Medulla oblongata (tissue), 1 donor: ENCODE results near the gene VSTM4.
A peak's percentile ranks its signal among the peaks of the same experiment; 100 is the strongest.

Experiments used
- DNase-seq: peaks from one replicate; pipeline ENCODE4 v3.0.0-alpha.2; 2015; ENCODE audit errors: extremely low spot score

Gene VSTM4

DNA sequence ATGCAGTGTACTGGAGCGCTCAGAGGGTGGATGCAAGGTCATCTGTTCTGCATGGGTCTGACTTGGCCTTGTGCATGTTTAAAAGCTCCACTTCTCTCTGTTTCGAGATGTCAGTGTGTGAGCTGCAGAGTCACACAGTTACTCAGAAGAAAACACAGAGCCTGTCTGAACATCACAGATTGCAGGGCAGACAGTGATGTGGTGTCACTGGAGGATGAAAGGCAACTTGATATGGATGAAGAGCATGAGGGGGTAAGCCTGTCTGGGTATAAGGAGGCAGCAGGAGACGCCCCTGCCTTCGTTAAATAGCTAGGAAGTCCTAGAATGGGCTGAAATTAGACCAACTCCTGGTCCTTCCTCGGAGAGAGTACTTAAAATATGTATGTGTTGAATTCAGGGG is 108.2 kb downstream of the VSTM4 start:
- DNase-seq, result no peak

DNA sequence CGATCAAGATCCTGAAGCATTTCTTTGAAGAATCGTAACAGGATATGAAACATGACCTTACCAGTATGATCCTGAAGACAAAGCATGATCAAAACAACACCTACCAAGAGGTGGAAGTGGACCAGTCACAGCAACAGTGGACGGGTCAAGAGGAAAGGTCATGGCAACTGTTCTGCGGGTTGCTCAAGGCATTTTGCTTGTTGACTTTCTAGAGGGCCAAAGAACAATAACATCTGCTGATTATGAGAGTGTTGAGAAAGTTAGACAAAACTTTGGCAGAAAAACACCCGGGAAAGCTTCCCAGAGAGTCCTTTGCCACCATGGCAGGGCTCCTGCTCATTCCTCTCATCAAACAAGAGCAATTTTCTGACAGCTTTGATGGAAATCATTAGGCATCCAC is 110.1 kb downstream of the VSTM4 start:
- DNase-seq, result no peak

DNA sequence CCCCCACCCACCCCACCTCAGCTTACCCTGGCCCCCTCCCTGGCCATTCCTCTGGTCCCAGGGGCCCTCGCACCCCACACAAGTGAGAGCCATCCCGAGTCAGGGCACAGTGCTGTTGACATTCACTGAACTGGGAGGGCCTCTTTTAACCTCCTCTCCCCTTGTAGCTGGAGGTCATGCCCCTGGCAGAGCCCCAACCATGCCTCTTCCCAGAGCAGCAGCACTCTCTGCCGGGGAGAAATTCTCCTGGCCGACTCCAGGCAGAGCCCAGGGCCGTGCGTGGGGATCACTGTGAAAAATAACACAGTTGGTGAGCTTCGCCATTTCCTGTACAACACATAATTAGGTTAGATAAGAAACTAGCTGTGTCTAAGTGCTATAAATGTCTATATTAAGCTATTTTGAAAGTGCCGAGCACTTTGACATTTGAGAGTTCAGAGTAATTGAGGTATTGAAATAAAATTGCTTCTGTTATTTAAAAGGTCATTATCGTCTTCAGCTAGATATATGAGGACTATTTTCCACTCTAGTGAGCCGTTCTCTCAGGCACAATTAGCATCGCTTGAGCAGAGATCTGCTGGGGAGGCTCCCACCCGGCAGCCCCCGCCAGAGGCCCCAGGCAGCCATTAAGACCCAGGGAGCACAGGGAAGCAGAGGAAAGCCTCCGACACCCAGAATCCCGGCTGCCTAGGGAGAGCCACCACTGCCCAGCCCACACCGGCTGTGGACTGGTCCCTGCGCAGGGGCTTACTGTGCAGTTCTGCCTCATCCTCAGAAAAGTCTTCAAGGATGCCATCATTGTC is 113.3 kb downstream of the VSTM4 start:
- no peak for DNase-seq

DNA sequence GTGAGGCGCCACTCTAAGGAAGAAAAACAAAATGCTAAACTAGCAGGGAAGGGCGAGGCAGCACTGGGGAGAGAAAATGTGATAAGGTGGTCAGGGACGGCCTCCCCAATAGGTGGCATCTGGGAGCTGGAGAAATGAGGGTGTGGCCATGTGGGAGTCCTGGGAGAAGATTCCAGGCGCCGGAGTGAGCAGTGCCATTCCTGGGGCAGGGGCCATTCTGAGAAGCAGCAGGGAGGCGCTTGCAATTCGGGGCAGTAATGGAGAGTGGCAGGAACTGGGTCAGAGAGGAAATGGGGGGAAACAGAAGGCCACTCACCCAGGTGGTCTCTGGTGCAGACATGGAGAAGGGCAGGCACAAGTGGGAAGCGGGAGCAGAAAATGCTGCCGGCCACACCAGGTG is 113.9 kb downstream of the VSTM4 start:
- DNase-seq, result no peak

DNA sequence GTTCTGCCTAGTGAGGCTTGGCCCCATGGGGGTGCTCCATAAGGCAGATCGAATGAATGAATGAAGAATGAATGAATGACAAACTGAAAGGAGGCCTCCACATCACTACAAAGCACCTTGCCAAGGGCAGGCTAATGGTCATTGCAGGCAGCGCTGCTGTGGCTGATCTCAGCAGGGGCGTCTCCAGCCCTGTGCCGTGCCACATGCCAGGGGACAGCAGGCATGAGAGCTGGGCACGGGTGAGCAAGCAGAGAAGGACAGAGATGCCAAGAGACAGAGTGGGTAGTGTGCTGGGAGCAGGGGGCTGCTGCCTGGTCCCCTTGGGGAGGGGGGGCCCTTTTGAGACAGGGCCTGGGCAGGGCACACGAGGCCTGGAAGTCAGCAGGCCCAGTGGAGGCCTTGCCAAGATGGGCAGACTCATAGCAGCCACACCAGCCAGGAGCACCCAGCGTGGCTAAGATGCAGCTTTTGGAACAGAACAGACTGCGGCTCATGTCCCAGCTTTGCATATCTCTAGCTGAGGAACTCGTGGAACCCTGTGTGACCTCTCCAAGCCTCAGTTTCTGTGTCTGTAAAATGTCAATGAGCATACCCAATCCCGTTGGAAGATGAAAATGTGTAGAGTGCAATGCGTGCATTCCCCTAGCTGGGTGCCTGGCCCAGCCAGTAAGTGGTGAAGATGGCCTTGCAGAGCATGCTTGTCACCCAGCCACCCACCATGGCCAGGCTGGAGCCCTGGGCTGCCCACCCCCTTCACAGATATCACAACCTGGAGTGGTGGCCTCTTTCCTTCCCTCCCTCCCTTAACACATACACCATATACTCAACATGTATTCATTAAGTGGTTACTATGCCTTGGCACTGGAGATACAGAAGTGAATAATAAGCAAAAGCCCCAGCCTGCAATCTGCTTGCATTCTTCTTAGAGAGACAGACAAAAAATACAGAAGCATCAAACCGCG is 114.6 kb downstream of the VSTM4 start:
- no peak for DNase-seq

DNA sequence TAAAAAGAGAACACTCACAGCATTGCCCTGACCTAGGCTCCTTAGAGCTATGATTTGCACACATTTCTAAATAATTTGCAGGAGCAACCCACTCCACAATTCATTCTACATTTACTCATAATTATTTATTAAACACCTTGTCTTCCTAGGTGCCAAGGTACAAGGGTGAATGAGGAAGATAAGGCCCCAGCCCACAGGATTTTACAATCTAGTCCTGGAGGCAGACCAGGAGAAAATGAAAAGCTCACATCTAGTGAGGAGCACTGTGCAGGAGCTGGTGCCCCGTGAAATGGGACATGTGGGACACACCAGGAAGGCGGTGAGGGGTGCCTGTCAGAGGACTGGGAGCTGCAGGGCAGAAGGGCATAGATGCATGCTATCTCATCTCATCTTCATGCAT is 116.0 kb downstream of the VSTM4 start:
- DNase-seq, result no peak

DNA sequence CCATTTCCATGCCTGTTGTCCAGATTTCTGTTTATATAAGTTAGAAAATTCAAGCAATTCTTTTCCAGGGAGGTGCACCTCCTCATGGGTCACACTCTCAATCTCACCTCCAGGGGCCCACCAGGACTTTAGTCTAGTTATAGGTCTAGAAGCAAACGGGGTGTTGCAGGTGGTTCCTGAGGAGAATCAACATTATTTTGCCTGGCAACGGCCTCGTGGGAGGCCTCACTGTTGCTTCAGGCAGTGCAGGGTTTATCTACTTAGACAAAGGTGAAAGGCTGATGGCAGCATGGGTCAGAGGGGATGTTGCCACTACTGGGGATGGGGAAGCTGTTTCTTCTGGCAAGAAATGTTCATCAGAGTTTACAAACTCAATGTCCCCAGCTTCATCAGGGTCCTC is 119.0 kb downstream of the VSTM4 start:
- DNase-seq, result no peak

DNA sequence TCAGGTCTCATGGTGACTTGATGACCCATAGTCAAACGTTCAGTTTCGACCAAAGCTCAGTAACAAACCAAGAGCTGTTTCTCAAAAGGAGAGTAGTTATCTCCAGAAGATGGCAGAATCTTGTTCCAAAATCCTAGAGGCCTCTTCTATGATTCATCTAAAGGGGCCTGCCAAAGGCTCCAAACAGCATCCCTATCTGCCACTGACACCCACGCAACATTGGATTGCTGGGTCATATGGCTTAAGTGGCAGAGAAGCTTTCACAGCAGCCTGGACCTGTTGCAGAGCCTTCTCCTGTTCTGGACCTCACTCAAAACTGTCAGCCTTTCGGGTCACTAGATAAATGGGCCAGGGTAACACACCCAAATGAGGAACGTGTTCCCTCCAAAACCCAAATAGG is 121.7 kb downstream of the VSTM4 start:
- no peak for DNase-seq

DNA sequence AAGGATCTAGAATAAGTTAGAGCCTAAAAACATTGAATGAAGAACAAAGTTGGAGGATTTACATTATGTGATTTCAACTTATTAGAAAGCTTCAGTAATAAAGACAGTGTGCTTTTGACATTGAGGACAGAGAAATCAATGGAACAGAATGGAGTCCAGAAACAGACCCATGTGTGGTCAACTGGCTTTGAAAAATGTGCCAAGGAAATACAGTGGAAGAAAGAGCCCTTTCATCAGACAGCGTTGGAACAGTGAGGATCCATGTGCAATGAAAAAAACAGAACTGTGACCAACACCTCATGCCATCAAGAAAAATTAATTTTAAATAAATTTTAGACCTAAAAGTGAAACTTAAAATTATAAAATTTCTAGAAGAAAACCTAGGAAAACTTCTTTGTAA is 125.1 kb downstream of the VSTM4 start:
- peak; percentile 73 for DNase-seq

DNA sequence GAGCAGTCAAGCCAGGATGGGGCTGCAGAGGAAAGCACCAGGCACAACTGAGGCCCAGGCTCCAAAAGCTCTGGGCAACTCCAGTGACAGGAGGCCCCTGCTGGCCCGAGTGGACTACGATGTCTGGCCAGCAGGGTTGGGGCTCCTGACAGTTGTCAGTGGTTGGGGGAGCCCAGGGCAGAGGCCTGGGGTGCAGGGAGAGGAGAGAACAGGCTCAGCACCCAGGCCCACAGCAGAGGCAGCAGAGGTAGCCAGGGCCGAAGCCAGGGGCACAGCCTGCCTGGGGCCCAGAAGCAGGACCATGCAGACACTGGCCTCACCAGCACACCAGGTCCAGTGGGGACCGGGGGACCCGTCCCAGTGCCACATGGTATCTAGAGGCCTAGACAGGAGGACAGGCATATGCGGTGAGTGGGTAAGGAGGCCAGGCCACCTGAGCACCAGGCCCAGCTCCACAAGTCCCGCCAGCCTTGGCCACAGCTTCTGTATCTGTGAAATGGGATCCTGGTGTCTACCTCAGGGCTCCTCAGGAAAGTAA is 129.6 kb downstream of the VSTM4 start:
- no peak for DNase-seq

DNA sequence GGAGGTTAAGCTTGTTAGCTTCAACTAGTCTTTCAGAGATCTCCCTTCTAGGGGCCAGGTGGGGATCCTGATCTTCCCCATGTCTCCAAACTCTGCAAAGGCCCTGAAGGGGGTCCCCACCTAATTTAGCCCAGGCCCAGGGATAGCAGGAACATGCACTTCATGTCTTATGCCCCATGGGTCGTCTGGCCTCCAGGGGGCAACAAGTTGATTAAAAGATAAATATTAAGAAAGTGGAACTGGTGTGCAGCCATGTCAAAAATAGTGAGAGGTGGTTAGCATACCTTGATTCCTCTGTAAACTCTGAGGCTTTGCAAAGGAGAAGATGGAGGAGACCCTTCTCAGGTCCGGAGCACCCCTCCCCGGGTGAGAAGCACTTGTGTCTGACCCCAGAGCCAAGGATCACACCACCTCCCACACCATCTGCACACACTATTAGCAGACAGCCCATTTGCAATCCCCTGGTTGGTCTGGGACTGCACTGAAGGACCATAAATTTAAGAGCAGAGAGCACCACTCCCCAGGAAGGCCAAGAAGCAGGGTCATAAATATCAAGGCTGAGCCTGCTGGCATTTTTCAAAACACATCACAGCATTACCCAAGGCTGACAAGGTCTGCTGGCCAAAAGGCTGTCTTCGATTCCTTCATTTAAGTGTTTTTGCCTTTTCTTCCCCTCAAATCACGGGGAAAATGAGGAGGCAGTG is 131.5 kb downstream of the VSTM4 start:
- no peak for DNase-seq

DNA sequence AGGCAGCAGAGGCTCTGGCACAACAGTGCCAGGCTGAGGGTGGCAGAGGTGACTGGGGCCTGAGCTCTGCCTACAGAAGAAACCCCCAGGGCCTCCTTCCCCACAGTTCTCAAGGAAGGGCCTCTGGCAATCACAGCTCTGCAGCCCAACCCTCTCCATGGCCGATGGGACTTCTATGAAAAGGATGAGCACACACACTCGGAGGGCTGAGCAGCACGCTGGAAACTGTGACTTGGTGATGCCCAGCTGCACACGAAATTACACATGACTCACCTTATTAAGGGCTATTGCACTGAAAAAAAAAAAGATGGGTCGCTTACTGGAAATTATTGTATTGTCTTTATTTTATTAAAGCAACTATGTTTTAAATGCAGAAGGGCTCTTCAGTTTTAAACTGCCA is 132.7 kb downstream of the VSTM4 start:
- no peak for DNase-seq

DNA sequence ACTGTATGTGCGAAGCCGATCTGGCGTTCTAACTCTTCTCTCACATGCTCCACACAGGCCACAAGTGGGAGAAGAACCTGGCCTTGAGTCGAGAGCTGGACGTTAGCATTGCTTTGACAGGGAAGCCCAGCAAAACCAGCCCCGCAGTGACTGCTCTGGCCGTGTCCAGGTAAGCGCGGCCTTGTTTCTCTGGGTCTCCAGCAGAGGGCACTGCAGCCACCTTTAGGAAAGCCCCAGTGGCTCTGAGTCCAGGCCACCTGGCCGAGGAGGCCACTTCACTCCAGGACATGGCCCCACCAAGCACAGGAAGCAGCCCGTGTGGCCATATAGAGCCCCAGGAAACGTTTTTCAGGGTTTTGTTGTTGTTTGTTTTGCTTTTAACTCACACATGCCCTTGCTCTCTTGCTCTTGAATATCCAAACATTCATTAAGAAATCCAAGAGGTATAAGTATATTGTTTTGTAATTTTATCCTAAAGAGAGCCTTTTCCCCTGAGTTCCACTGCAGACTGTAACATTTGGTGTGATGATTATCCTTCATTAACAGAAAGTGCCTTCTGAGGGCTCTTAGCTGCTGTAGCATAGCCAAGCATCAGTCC is 133.9 kb downstream of the VSTM4 start:
- peak; percentile 47 for DNase-seq

DNA sequence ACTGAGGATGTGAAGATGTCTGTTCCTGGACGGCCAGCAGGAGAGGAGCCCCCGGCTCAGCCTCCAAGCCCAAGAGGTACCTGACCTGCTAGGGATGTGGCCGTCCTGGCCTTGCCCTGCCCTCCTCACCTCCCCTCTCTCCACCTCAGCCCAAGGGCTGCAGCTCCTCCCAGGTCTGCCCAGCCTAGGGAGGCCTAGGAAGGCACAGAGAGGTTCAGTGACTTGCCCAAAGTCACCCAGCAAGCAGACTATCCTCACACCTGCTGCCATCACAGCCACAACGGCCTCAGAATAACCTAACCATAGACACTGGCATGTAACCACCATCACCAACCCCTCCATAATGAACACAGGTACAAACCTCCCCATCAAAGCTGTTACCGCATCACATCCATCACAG is 137.0 kb downstream of the VSTM4 start:
- DNase-seq, result no peak

DNA sequence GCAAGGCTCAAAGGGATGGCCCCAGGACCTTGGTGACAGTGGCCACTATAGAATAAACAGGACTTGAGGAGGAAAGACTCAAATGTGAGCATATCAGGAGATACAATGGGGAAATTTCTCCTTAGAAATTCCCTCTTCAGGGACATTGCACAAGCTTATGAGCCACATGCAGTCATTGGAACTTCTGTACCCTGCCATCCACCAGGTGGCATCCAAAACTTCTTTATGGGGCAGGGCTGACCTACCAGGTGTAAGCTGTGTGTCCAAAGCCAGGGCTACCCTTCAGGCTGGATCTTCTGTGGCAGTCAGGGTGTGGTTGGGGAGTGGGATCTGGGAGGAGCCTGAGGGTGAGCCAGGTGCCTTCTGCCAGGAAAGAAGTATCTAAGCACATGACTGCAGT is 139.1 kb downstream of the VSTM4 start:
- DNase-seq, result peak; percentile 26

DNA sequence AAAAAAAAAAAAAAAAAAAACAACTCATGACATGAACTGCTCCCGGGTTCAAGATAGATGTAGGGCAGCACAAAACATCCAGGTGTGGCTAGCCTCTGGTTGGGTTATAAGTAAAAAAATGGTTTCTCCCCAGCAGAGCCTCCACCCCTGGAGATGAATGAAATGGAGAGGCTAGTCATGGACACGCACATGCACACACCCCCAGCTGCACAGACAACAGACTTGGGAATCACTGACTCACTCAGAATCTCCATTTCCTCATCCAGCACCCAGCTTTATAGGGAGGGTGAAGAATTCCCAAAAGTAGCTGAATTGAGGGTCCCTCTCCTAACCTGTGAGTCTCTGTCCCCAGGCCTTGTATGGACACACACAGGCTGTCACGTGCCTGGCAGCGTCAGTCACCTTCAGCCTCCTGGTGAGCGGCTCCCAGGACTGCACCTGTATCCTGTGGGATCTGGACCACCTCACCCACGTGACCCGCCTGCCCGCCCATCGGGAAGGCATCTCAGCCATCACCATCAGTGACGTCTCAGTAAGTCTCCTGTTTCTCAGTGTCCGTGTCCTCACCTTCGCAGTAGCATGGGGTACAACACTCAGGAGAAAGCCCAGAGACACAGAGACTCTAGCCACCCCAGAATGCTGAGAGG is 140.7 kb downstream of the VSTM4 start:
- DNase-seq, result no peak

DNA sequence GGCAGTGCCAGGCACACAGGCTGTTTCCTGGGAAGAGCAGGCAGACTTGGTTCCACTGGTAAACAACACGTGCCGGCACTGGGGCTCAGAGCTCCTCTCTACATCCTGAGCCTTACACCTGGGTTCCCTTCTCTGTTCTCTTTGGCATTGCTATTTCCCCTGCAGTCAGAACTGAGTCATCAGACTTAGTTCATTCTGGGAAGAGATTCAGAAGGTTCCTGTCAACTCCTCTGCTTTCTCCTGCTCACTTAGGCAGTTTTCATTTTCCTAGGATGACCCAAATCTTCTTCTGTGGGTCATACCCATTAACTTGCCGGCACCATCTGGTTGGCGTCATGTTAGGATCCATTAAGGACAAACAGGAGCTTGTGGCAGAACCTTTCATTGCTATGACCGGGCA is 142.3 kb downstream of the VSTM4 start:
- no peak for DNase-seq

DNA sequence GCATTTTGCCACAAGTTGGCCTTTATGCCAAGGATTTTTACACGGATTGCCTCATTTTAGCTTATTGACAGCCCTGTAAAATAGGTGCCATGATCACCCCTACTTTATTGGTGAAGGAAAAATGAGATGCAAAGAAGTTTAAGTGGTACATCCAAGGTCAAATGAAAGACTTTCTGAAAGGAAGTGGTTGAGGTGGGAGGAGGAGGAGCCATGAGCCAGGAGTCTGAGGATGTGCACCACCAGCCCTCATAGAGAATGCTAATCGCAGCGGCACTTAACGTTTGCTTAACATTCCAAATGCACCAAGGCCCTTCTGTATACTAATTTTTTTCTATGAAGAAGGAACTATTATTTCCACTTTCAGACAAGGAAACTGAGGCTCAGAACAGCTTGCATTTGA is 144.7 kb downstream of the VSTM4 start:
- DNase-seq, result no peak

DNA sequence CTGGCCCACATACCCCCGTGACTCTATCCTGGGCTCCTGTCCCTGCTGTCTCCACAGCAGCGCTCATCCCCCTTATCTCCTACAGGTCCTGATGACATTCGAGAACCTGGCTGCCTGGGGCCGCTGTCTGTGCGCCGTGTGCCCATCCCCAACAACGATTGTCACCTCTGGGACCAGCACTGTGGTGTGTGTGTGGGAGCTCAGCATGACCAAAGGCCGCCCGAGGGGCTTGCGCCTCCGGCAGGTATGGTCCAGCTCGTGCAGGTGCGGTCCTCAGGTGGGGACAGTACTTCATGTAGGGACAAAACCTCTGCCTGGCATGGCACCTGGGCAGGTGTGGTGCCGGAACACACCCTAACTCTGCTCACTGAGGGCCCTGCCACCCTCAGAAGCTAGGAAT is 145.3 kb downstream of the VSTM4 start:
- no peak for DNase-seq

DNA sequence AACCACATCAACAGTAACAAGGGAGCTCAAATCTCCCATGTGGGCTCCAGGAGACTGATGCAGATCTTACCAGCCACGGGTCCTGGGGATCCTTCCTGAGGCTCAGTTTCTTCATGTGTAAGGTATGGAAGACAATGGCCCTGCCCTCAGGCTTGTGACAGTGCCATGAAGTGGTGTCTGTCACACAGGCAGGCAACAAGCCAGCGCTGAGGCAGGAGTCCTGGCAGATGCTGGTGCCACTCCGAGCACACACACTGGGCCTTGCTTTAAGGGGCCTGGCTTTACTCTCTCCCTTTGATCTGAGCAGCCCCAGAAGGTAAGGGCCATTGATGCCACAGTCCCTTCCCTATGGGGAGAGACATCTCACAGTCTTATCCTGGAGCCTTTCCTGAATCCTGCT is 147.3 kb downstream of the VSTM4 start:
- DNase-seq, result no peak

DNA sequence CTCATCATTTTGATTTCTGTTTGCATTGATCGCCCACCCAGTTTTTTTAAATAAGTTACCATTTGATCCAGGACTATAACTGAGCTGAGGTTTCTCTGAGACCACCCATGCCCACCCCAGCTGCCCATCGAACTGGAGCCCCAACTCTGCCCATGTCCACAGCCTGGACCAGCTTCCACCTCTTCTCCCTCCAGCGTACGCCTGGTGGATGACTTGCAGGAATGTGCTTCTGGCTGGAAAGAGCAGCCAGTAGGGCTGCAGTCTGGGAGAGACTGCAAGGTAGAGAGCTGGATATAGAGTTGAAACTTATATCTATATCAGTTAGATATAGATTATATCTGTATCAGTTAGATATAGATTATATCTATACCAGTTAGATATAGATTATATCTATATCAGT is 149.9 kb downstream of the VSTM4 start:
- no peak for DNase-seq
